Measurements from ENCODE around the gene KCNE3. TPM values are rescaled to one million over a fixed set of nuclear protein-coding genes. Genes with fewer than 3 reads are reported as not detected.
A peak's percentile ranks its signal among the peaks of the same experiment; 100 is the strongest.

The KCNE3 gene
- total RNA-seq, 1 donor: 1.8 TPM

- no peak overlapping the region for H2AFZ ChIP-seq (ENCODE audit: low read length)
- TF ChIP-seq CTCF (IDR thresholded peaks at IDR 0.05; ENCODE audit: extremely low read depth, low read depth, low read length): no peak
- H4K20me1 ChIP-seq (ENCODE audit: insufficient read depth, low read length): no peaks in the 10 kb centered on the region
Observed at GRCh38 chr11:74412733-74413359, 54.5 kb downstream of the KCNE3 start.

GRCh38 chr11:74412321-74412720, 55.0 kb downstream of the KCNE3 start:
- no peak overlapping the region for H3K4me2 ChIP-seq (ENCODE audit: insufficient read depth, low read length)
- H3K79me2 ChIP-seq (ENCODE audit: insufficient read depth, low read length): no peaks in the 10 kb centered on the region
- no peaks in the 10 kb centered on the region for H3K9me3 ChIP-seq (ENCODE audit: low read depth, low read length)
- TF ChIP-seq CTCF (IDR thresholded peaks at IDR 0.05; ENCODE audit: extremely low read depth, low read depth, low read length): no peak
- H4K20me1 ChIP-seq (ENCODE audit: insufficient read depth, low read length): no peaks in the 10 kb centered on the region
- H3K27me3 ChIP-seq (ENCODE audit: insufficient read depth, low read length): peaks cover 1% of the 10 kb centered on the region
- H3K27ac ChIP-seq (ENCODE audit: low read depth, low read length): no peak overlapping the region
- peak; percentile 35 for DNase-seq (ENCODE audit: insufficient read length, low spot score, missing footprints)
- peaks cover 2% of the 10 kb centered on the region for H3K4me1 ChIP-seq (ENCODE audit: insufficient read depth, low read length)
- no peaks in the 10 kb centered on the region for H3K36me3 ChIP-seq (ENCODE audit: insufficient read depth, low read length)
- no peak overlapping the region for H3K4me3 ChIP-seq (ENCODE audit: insufficient read depth, low read length)
- no peak overlapping the region for H2AFZ ChIP-seq (ENCODE audit: low read length)

More at GRCh38 chr11:74412733-74413359, 54.5 kb downstream of the KCNE3 start:
- DNase-seq (ENCODE audit: insufficient read length, low spot score, missing footprints): no peak
- Histone ChIP-seq H3K4me2 (ENCODE audit: insufficient read depth, low read length) (no peak overlapping the region), H3K27ac (ENCODE audit: low read depth, low read length) (no peak overlapping the region), H3K27me3 (ENCODE audit: insufficient read depth, low read length) (no peaks in the 10 kb centered on the region), H3K36me3 (ENCODE audit: insufficient read depth, low read length) (no peaks in the 10 kb centered on the region), H3K9me3 (ENCODE audit: low read depth, low read length) (no peaks in the 10 kb centered on the region), H3K79me2 (ENCODE audit: insufficient read depth, low read length) (no peaks in the 10 kb centered on the region), H3K4me1 (ENCODE audit: insufficient read depth, low read length) (peaks cover 7% of the 10 kb centered on the region), H3K4me3 (ENCODE audit: insufficient read depth, low read length) (no peak overlapping the region)

GRCh38 chr11:74409633-74410032, 57.7 kb downstream of the KCNE3 start:
- Histone ChIP-seq H3K36me3 (ENCODE audit: insufficient read depth, low read length) (no peaks in the 10 kb centered on the region), H3K79me2 (ENCODE audit: insufficient read depth, low read length) (no peaks in the 10 kb centered on the region), H3K27me3 (ENCODE audit: insufficient read depth, low read length) (peaks cover 8% of the 10 kb centered on the region), H2AFZ (ENCODE audit: low read length) (no peak overlapping the region), H3K4me3 (ENCODE audit: insufficient read depth, low read length) (no peak overlapping the region), H3K4me1 (ENCODE audit: insufficient read depth, low read length) (no peaks in the 10 kb centered on the region), H3K9me3 (ENCODE audit: low read depth, low read length) (no peaks in the 10 kb centered on the region), H3K4me2 (ENCODE audit: insufficient read depth, low read length) (no peak overlapping the region), H3K27ac (ENCODE audit: low read depth, low read length) (no peak overlapping the region), H4K20me1 (ENCODE audit: insufficient read depth, low read length) (no peaks in the 10 kb centered on the region)
- DNase-seq (ENCODE audit: insufficient read length, low spot score, missing footprints): no peak
- TF ChIP-seq CTCF (IDR thresholded peaks at IDR 0.05; ENCODE audit: extremely low read depth, low read depth, low read length): no peak

Small RNA genes lying within 50 kb of the gene (small RNA-seq; reads per million reads assigned to genes)
- not detected for gene CYCSP27

Other genes with a start within 250 kb of the KCNE3 start
- gene P4HA3, start 155.9 kb downstream of the KCNE3 start, total RNA-seq: 8.7 and 19.2 TPM in 2 replicates
- 6.5 and 7.2 TPM in 2 replicates for gene PGM2L1, start 69.1 kb downstream of the KCNE3 start, total RNA-seq
- gene LIPT2, start 26.2 kb upstream of the KCNE3 start, total RNA-seq: 5.0 and 5.1 TPM in 2 replicates
- gene POLD3, start 125.0 kb upstream of the KCNE3 start, total RNA-seq: 12.3 and 12.7 TPM in 2 replicates